Measurements from ENCODE around the gene ZFAND6. TPM values are rescaled to one million over a fixed set of nuclear protein-coding genes. Genes with fewer than 3 reads are reported as not detected.
A peak's percentile ranks its signal among the peaks of the same experiment; 100 is the strongest.
"Not testable (repeated sequence)": the region's sequence is repeated elsewhere in the genome, so short reads cannot be mapped to it uniquely, and the experiment has no call there.

The ZFAND6 gene
- polyA plus RNA-seq, 3 donors from 2014 or later = 136 to 143 (median 136) TPM

- Mint-ChIP-seq H3K27me3 (ENCODE audit: low read depth in 3 of 3) (peaks cover 0 to 3% (median 0%) of the 10 kb centered on the region in 3 donors), H3K4me3 (no peak overlapping the region), H3K9me3 (no peaks in the 10 kb centered on the region), H3K27ac (peak overlapping the region in 1 of 6 donors; percentile 30), H3K36me3 (no peaks in the 10 kb centered on the region), H3K4me1 (peaks cover 33 to 65% of the 10 kb centered on the region in 2 donors)
- no peak for DNase-seq
Observed at GRCh38 chr15:80115021-80115420, 55.5 kb downstream of the ZFAND6 start.

- no peak for DNase-seq
- Mint-ChIP-seq H3K4me3 (no peak overlapping the region), H3K27ac (no peak overlapping the region), H3K4me1 (peaks cover 26 to 50% of the 10 kb centered on the region in 2 donors), H3K9me3 (no peaks in the 10 kb centered on the region), H3K27me3 (ENCODE audit: low read depth in 3 of 3) (peaks cover 0 to 3% (median 0%) of the 10 kb centered on the region in 3 donors), H3K36me3 (peaks cover 9 to 12% (median 10%) of the 10 kb centered on the region in 3 donors)
Observed at GRCh38 chr15:80118956-80119355, 59.5 kb downstream of the ZFAND6 start.

- H3K4me3 Mint-ChIP-seq = no peak overlapping the region
- H3K9me3 Mint-ChIP-seq = no peaks in the 10 kb centered on the region
- peak overlapping the region in 1 of 6 donors; percentile 37 for H3K27ac Mint-ChIP-seq
- H3K4me1 Mint-ChIP-seq = peaks cover 18 to 39% of the 10 kb centered on the region in 2 donors
- H3K36me3 Mint-ChIP-seq = peaks cover 10 to 16% (median 11%) of the 10 kb centered on the region in 3 donors
- DNase-seq = no peak
- peaks cover 0 to 3% (median 0%) of the 10 kb centered on the region in 3 donors for H3K27me3 Mint-ChIP-seq (ENCODE audit: low read depth in 3 of 3)
Observed at GRCh38 chr15:80120636-80121035, 61.2 kb downstream of the ZFAND6 start.

GRCh38 chr15:80121546-80121945, 62.1 kb downstream of the ZFAND6 start:
- Mint-ChIP-seq H3K9me3 (no peaks in the 10 kb centered on the region), H3K27me3 (ENCODE audit: low read depth in 3 of 3) (peaks cover 0 to 3% (median 0%) of the 10 kb centered on the region in 3 donors), H3K27ac (no peak overlapping the region), H3K36me3 (peaks cover 10 to 16% (median 13%) of the 10 kb centered on the region in 3 donors), H3K4me1 (peaks cover 22 to 39% of the 10 kb centered on the region in 2 donors), H3K4me3 (no peak overlapping the region)
- no peak for DNase-seq

- no peak for DNase-seq
- Mint-ChIP-seq H3K9me3 (no peaks in the 10 kb centered on the region), H3K36me3 (peaks cover 10 to 16% (median 13%) of the 10 kb centered on the region in 3 donors), H3K4me1 (peaks cover 18 to 36% of the 10 kb centered on the region in 2 donors), H3K4me3 (no peak overlapping the region), H3K27me3 (ENCODE audit: low read depth in 3 of 3) (no peaks in the 10 kb centered on the region), H3K27ac (peak overlapping the region in 1 of 6 donors; percentile 29)
Observed at GRCh38 chr15:80123034-80123433, 63.6 kb downstream of the ZFAND6 start.

- peaks cover 13 to 26% (median 17%) of the 10 kb centered on the region in 3 donors for H3K36me3 Mint-ChIP-seq
- not testable (repeated sequence) for H3K4me3 Mint-ChIP-seq; H3K27ac Mint-ChIP-seq; H3K27me3 Mint-ChIP-seq (ENCODE audit: low read depth in 3 of 3); DNase-seq; H3K9me3 Mint-ChIP-seq
- H3K4me1 Mint-ChIP-seq = peaks cover 10 to 13% of the 10 kb centered on the region in 2 donors
Observed at GRCh38 chr15:80127253-80127652, 67.8 kb downstream of the ZFAND6 start.

GRCh38 chr15:80127911-80128310, 68.4 kb downstream of the ZFAND6 start:
- peaks cover 10 to 13% of the 10 kb centered on the region in 2 donors for H3K4me1 Mint-ChIP-seq
- peaks cover 9 to 28% (median 14%) of the 10 kb centered on the region in 3 donors for H3K36me3 Mint-ChIP-seq
- no peak overlapping the region for H3K4me3 Mint-ChIP-seq
- H3K27ac Mint-ChIP-seq = no peak overlapping the region
- DNase-seq = no peak
- no peaks in the 10 kb centered on the region for H3K27me3 Mint-ChIP-seq (ENCODE audit: low read depth in 3 of 3)
- H3K9me3 Mint-ChIP-seq = no peaks in the 10 kb centered on the region

GRCh38 chr15:80132382-80132781, 72.9 kb downstream of the ZFAND6 start:
- no peak for DNase-seq
- Mint-ChIP-seq H3K9me3 (no peaks in the 10 kb centered on the region), H3K4me1 (no peaks in the 10 kb centered on the region), H3K4me3 (no peak overlapping the region), H3K27me3 (ENCODE audit: low read depth in 3 of 3) (no peaks in the 10 kb centered on the region), H3K36me3 (peaks cover 12 to 37% (median 14%) of the 10 kb centered on the region in 3 donors), H3K27ac (no peak overlapping the region)

- peak overlapping the region in 1 of 6 donors; percentile 9 for H3K27ac Mint-ChIP-seq
- peaks cover 16 to 35% (median 23%) of the 10 kb centered on the region in 3 donors for H3K36me3 Mint-ChIP-seq
- no peaks in the 10 kb centered on the region for H3K4me1 Mint-ChIP-seq
- no peak overlapping the region for H3K4me3 Mint-ChIP-seq
- no peak for DNase-seq
- no peaks in the 10 kb centered on the region for H3K9me3 Mint-ChIP-seq
- H3K27me3 Mint-ChIP-seq (ENCODE audit: low read depth in 3 of 3) = peaks cover 0 to 2% (median 0%) of the 10 kb centered on the region in 3 donors
Observed at GRCh38 chr15:80136854-80137253, 77.4 kb downstream of the ZFAND6 start.

GRCh38 chr15:80138961-80139360, 79.5 kb downstream of the ZFAND6 start:
- no peak for DNase-seq
- H3K9me3 Mint-ChIP-seq = no peaks in the 10 kb centered on the region
- H3K36me3 Mint-ChIP-seq = peaks cover 15 to 27% (median 23%) of the 10 kb centered on the region in 3 donors
- H3K4me1 Mint-ChIP-seq = no peaks in the 10 kb centered on the region
- peak overlapping the region in 1 of 6 donors; percentile 5 for H3K27ac Mint-ChIP-seq
- no peak overlapping the region for H3K4me3 Mint-ChIP-seq
- H3K27me3 Mint-ChIP-seq (ENCODE audit: low read depth in 3 of 3) = peaks cover 0 to 2% (median 0%) of the 10 kb centered on the region in 3 donors

GRCh38 chr15:80140909-80141308, 81.4 kb downstream of the ZFAND6 start:
- Mint-ChIP-seq H3K4me3 (no peak overlapping the region), H3K36me3 (peaks cover 8 to 16% (median 16%) of the 10 kb centered on the region in 3 donors), H3K4me1 (no peaks in the 10 kb centered on the region), H3K27me3 (ENCODE audit: low read depth in 3 of 3) (peaks cover 0 to 2% (median under 1%) of the 10 kb centered on the region in 3 donors), H3K27ac (no peak overlapping the region), H3K9me3 (no peaks in the 10 kb centered on the region)
- no peak for DNase-seq

- Mint-ChIP-seq H3K4me1 (no peaks in the 10 kb centered on the region), H3K4me3 (no peak overlapping the region), H3K36me3 (peaks cover 8 to 19% (median 16%) of the 10 kb centered on the region in 3 donors), H3K27ac (no peak overlapping the region), H3K9me3 (no peaks in the 10 kb centered on the region), H3K27me3 (ENCODE audit: low read depth in 3 of 3) (peaks cover 0 to 2% (median 1%) of the 10 kb centered on the region in 3 donors)
- no peak for DNase-seq
Observed at GRCh38 chr15:80141916-80142598, 82.6 kb downstream of the ZFAND6 start.

- no peak overlapping the region for H3K27ac Mint-ChIP-seq
Observed at GRCh38 chr15:80142646-80143045, 83.2 kb downstream of the ZFAND6 start.

GRCh38 chr15:80151148-80151547, 91.7 kb downstream of the ZFAND6 start:
- DNase-seq = no peak
- Mint-ChIP-seq H3K36me3 (peaks cover 0 to 4% (median 3%) of the 10 kb centered on the region in 3 donors), H3K9me3 (no peaks in the 10 kb centered on the region), H3K27me3 (ENCODE audit: low read depth in 3 of 3) (peaks cover 2 to 6% (median 4%) of the 10 kb centered on the region in 3 donors), H3K4me1 (peaks cover 26 to 28% of the 10 kb centered on the region in 2 donors), H3K27ac (peak overlapping the region in 2 of 6 donors; percentile 83 to 90), H3K4me3 (peak overlapping the region in 2 of 5 donors; percentile 10 to 22)

More at GRCh38 chr15:80142646-80143045, 83.2 kb downstream of the ZFAND6 start:
- Mint-ChIP-seq H3K36me3 (peaks cover 4 to 13% (median 12%) of the 10 kb centered on the region in 3 donors), H3K9me3 (no peaks in the 10 kb centered on the region), H3K4me1 (no peaks in the 10 kb centered on the region), H3K27me3 (ENCODE audit: low read depth in 3 of 3) (peaks cover 0 to 2% (median 1%) of the 10 kb centered on the region in 3 donors), H3K4me3 (no peak overlapping the region)
- no peak for DNase-seq
